Measurements from ENCODE around the gene PLEK2. TPM values are rescaled to one million over a fixed set of nuclear protein-coding genes. Genes with fewer than 3 reads are reported as not detected.

PLEK2 gene
- total RNA-seq, 6 experiments from 2014 or later = 8.3 to 16.2 (median 12.1) TPM

- no peaks in the 10 kb centered on the region for H3K27me3 ChIP-seq
- H3K4me3 ChIP-seq = no peak overlapping the region
- no peak for TF ChIP-seq CTCF (IDR thresholded peaks at IDR 0.05)
- TF ChIP-seq POLR2A (IDR thresholded peaks at IDR 0.05) = no peak
- intact Hi-C loops (cut with DNase I) = no loop called here
- H3K4me1 ChIP-seq = no peaks in the 10 kb centered on the region
- DNase-seq = no peak
- H3K36me3 ChIP-seq = no peaks in the 10 kb centered on the region
- H3K9me3 ChIP-seq = no peaks in the 10 kb centered on the region
- no peak overlapping the region for H3K27ac ChIP-seq
- WGBS (ENCODE audit: insufficient coverage, low coverage, low lambda C conversion rate, missing lambda C conversion rate) = 86% methylated on average over 2 of the region's 2 CpGs
- ATAC-seq = no peak
Observed at GRCh38 chr14:67441256-67441655, 29.3 kb upstream of the PLEK2 start.

GRCh38 chr14:67440513-67440912 is 28.5 kb upstream of the PLEK2 start:
- no peak overlapping the region for H3K27ac ChIP-seq

GRCh38 chr14:67438969-67439368 is 27.0 kb upstream of the PLEK2 start:
- no peaks in the 10 kb centered on the region for H3K9me3 ChIP-seq
- WGBS (ENCODE audit: insufficient coverage, low coverage, low lambda C conversion rate, missing lambda C conversion rate) = 88% methylated on average over 1 of the region's 1 CpG
- no peaks in the 10 kb centered on the region for H3K27me3 ChIP-seq
- H3K36me3 ChIP-seq = no peaks in the 10 kb centered on the region
- no peak overlapping the region for H3K4me3 ChIP-seq
- intact Hi-C loops (cut with DNase I) = no loop called here
- no peak overlapping the region for H3K27ac ChIP-seq
- DNase-seq (no peak), ATAC-seq (no peak)
- no peak for TF ChIP-seq POLR2A (IDR thresholded peaks at IDR 0.05)
- no peak for TF ChIP-seq CTCF (IDR thresholded peaks at IDR 0.05)
- H3K4me1 ChIP-seq = no peaks in the 10 kb centered on the region

More at GRCh38 chr14:67440513-67440912, 28.5 kb upstream of the PLEK2 start:
- H3K4me1 ChIP-seq = no peaks in the 10 kb centered on the region
- no peak overlapping the region for H3K4me3 ChIP-seq
- H3K27me3 ChIP-seq = no peaks in the 10 kb centered on the region
- DNase-seq = no peak
- ATAC-seq = no peak
- intact Hi-C loops (cut with DNase I) = no loop called here
- H3K9me3 ChIP-seq = no peaks in the 10 kb centered on the region
- H3K36me3 ChIP-seq = no peaks in the 10 kb centered on the region
- TF ChIP-seq CTCF (IDR thresholded peaks at IDR 0.05) = no peak
- 71% methylated on average over 3 of the region's 4 CpGs for WGBS (ENCODE audit: insufficient coverage, low coverage, low lambda C conversion rate, missing lambda C conversion rate)

GRCh38 chr14:67436006-67436866 is 24.3 kb upstream of the PLEK2 start:
- no peak for DNase-seq
- 93% methylated on average over 4 of the region's 10 CpGs for WGBS (ENCODE audit: insufficient coverage, low coverage, low lambda C conversion rate, missing lambda C conversion rate)
- no peak overlapping the region for H3K27ac ChIP-seq
- no peaks in the 10 kb centered on the region for H3K4me1 ChIP-seq
- no peaks in the 10 kb centered on the region for H3K9me3 ChIP-seq
- H3K27me3 ChIP-seq = no peaks in the 10 kb centered on the region
- TF ChIP-seq POLR2A (IDR thresholded peaks at IDR 0.05) (no peak), CTCF (IDR thresholded peaks at IDR 0.05) (no peak)
- no peak overlapping the region for H3K4me3 ChIP-seq
- no peak for ATAC-seq
- no peaks in the 10 kb centered on the region for H3K36me3 ChIP-seq
- intact Hi-C loops (cut with DNase I) = no loop called here

Data from right lobe of liver (tissue), 6 donors.